Bronchial epithelial cell (primary cell): ENCODE measurements around the gene P4HA1. TPM values are rescaled to one million over a fixed set of nuclear protein-coding genes. Genes with fewer than 3 reads are reported as not detected.
"Not testable (repeated sequence)": the region's sequence is repeated elsewhere in the genome, so short reads cannot be mapped to it uniquely, and the experiment has no call there.

ENCODE experiments used
- DNase-seq: peaks from one replicate; pipeline ENCODE4 v3.0.0-alpha.2; 2010; ENCODE audit warnings: low read depth
- FAIRE-seq: peaks from 2 replicates; lab custom pipeline; 2011; peaks lifted over from hg19 to GRCh38; lab: Jason Lieb, UNC
- H3K27me3 ChIP-seq: 2 replicates; pipeline ENCODE4 v1.5.1; 2011; ENCODE audit warnings: low read length; ENCODE audit not compliant: control insufficient read depth, insufficient read depth
- H3K36me3 ChIP-seq: 2 replicates; pipeline ENCODE4 v1.5.1; 2011; ENCODE audit warnings: low read length; ENCODE audit not compliant: control insufficient read depth, insufficient read depth
- H3K4me3 ChIP-seq: 2 replicates; pipeline ENCODE4 v1.5.1; 2011; ENCODE audit warnings: mild to moderate bottlenecking, low read depth, low read length, control low read depth
- CTCF ChIP-seq: IDR thresholded peaks from 2 replicates; pipeline ENCODE4 v1.5.1; 2011; ENCODE audit warnings: mild to moderate bottlenecking, moderate library complexity, low read length, control low read depth, inconsistent platforms; ENCODE audit not compliant: insufficient read depth, severe bottlenecking
- total RNA-seq: library from RNA; depleted of rRNA; stranded (reverse); fragments of >200 nt; gene quantifications from 2 replicates; pipeline ENCODE4 v1.2.1, GENCODE V29; 2014

Gene P4HA1
- total RNA-seq, 1 donor from 2014 or later = 173 TPM

DNA sequence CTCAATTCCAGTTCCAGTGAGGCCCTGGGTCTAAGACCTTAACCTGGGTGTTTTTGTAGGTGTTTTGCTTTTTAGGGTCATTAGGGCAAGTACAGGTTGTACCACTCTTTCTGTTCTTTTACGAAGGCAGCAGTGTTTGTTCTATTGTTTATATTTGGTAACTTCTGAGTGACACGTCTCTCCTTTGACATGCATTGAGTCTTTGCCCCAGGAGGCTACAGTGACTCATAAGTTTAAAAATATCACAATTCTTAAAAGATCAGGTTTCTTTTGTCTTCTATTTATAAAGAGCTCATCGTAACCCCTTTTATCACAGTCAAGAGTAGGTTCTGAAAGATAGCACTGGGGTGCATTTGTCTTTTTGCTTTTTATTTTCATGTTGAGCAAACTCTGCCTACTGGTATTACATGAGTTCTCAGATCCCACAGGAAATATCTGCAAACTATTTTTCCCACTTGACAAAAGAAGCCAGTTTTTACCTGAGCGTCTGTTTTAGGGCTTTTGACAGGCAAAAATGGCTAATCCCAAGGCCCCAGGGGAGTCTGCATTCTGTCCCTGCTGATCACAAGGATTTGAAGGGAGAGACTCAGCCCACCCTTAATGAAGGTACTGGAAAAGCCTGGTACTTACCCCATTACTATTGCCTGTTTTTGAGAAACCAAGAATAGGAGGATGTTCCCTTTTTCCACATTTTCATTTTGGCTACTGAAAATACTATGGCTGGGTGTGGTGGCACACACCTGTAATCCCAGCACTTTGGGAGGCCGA lies 21.5 kb upstream of the P4HA1 start:
- Histone ChIP-seq H3K27me3 (no peaks in the 10 kb centered on the region), H3K4me3 (no peak overlapping the region), H3K36me3 (no peaks in the 10 kb centered on the region)
- no peak for FAIRE-seq
- no peak for TF ChIP-seq CTCF
- peak; percentile 85 for DNase-seq

GRCh38 chr10:73116017-73116416 lies 19.4 kb upstream of the P4HA1 start:
- no peaks in the 10 kb centered on the region for H3K36me3 ChIP-seq
- no peak for TF ChIP-seq CTCF
- FAIRE-seq (no peak), DNase-seq (no peak)
- H3K4me3 ChIP-seq = no peak overlapping the region
- H3K27me3 ChIP-seq = no peaks in the 10 kb centered on the region

- H3K27me3 ChIP-seq = no peaks in the 10 kb centered on the region
- no peak overlapping the region for H3K4me3 ChIP-seq
- H3K36me3 ChIP-seq = no peaks in the 10 kb centered on the region
- no peak for TF ChIP-seq CTCF
- peak; percentile 63 for DNase-seq
- no peak for FAIRE-seq
Measured at GRCh38 chr10:73113551-73113950, 16.9 kb upstream of the P4HA1 start.

DNA sequence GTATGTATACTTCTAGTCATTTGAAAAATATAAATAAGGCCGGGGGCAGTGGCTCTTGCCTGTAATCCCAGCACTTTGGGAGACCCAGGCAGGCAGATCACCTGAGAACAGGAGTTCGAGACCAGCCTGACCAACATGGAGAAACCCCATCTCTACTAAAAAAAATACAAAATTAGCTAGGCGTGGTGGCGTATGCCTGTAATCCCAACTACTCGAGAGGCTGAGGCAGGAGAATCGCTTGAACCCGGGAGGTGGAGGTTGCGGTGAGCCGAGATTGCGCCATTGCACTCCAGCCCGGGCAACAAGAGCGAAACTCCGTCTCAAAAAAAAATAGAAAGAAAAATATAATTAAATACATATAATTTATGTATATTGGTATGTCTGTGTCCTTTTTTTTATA lies 15.4 kb upstream of the P4HA1 start:
- not testable (repeated sequence) for FAIRE-seq, DNase-seq, H3K4me3 ChIP-seq, H3K36me3 ChIP-seq, H3K27me3 ChIP-seq

DNA sequence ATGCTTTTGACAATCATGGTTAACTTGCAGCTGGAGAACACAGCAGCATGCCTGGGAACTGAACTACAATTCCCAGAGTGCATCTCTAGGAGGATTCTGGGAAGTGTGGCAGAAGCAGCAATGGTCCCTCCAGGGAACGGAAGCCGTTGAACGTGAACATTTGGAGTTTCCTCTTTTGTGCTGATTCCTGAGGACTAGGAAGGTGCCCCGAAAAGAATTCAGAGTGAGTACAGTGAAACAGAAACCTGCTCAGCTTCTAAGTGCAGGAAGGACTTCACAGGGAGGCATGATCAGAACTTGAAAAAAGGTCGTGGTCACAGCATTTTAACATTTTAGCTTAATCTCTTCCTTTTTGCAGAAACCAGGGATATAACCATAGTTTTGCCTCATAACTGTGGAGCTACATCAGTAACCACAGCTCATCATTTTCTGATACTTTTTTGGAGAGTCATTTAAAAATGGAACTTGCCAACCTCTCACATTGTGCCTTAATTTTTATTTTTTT lies 13.7 kb upstream of the P4HA1 start, which contains the start of gene NUDT13:
Gene NUDT13 (plus strand): TSS at position 111 of the 505 bp plus-strand sequence. CDS start 3,911 bp downstream, outside the sequence.
- Histone ChIP-seq H3K27me3 (no peaks in the 10 kb centered on the region), H3K4me3 (peak within 1 kb of the TSS; percentile 54), H3K36me3 (no peaks in the 10 kb centered on the region)
- no peak for TF ChIP-seq CTCF
- FAIRE-seq (no peak), DNase-seq (peak; percentile 77)

DNA sequence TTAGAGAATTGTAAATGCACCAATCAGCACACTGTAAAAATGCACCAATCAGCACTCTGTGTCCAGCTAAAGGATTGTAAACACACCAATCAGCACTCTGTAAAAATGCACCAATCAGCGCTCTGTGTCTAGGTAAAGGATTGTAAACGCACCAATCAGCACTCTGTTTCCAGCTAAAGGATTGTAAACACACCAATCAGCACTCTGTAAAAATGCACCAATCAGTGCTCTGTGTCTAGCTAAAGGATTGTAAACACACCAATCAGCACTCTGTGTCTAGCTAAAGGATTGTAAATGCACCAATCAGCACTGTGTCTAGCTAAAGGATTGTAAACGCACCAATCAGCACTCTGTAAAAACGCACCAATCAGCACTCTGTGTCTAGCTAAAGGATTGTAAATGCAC lies 12.6 kb upstream of the P4HA1 start:
- not testable (repeated sequence) for H3K4me3 ChIP-seq, H3K27me3 ChIP-seq, H3K36me3 ChIP-seq, DNase-seq, FAIRE-seq
